Measurements from ENCODE around the gene CD59. TPM values are rescaled to one million over a fixed set of nuclear protein-coding genes. Genes with fewer than 3 reads are reported as not detected.
A peak's percentile ranks its signal among the peaks of the same experiment; 100 is the strongest.

Gene CD59
- total and polyA plus RNA-seq, 10 of the 15 experiments (the other 5 are each of a cell fraction or from before 2014, with no cell fraction given) = 55.5 to 256 (median 181) TPM

GRCh38 chr11:33687733-33688479 lies 48.3 kb downstream of the CD59 start (continued):
- TF ChIP-seq ATF3 (IDR thresholded peaks at IDR 0.05; ENCODE audit: borderline replicate concordance, extremely low read depth, low read depth, low read length) = 0 out of 2 replicates have a peak, but pooled peaks have one; percentile 2
- TF ChIP-seq CREM (IDR thresholded peaks at IDR 0.05; ENCODE audit: low read depth) = no peak
- no peak for TF ChIP-seq KDM1A (IDR thresholded peaks at IDR 0.05; ENCODE audit: borderline replicate concordance)
- 0 out of 2 replicates have a peak, but pooled peaks have one; percentile 44 for TF ChIP-seq PML (IDR thresholded peaks at IDR 0.05; ENCODE audit: low read length)
- TF ChIP-seq CUX1 (IDR thresholded peaks at IDR 0.05; ENCODE audit: insufficient replicate concordance, low read depth, low read length) = peak; percentile 29
- no peak for TF ChIP-seq NR2C1 (IDR thresholded peaks at IDR 0.05)
- TF ChIP-seq HSF1 (IDR thresholded peaks at IDR 0.05; ENCODE audit: low read depth, low read length) = no peak
- no peak for TF ChIP-seq DPF2 (IDR thresholded peaks at IDR 0.05)
- TF ChIP-seq POLR2A (IDR thresholded peaks at IDR 0.05; ENCODE audit: low read depth, low read length) = no peak
- peak; percentile 60 to 71 (median 62) for TF ChIP-seq CTCF (IDR thresholded peaks at IDR 0.05 in 2 of 3, conservative IDR thresholded peaks at IDR 0.05 in 1 of 3; ENCODE audit: control insufficient read depth in 2 of 3, extremely low read depth in 1 of 3, insufficient read depth in 1 of 3, low read depth in 3 of 3, low read length in 3 of 3)
- no peak for TF ChIP-seq FOXK2 (IDR thresholded peaks at IDR 0.05)
- TF ChIP-seq BACH1 (IDR thresholded peaks at IDR 0.05; ENCODE audit: borderline replicate concordance) = no peak
- TF ChIP-seq SIN3A (IDR thresholded peaks at IDR 0.05; ENCODE audit: low read depth, low read length) = no peak
- no peak for TF ChIP-seq PBX3 (IDR thresholded peaks at IDR 0.05; ENCODE audit: insufficient replicate concordance, low read depth, low read length)
- TF ChIP-seq TCF12 (IDR thresholded peaks at IDR 0.05; ENCODE audit: low read depth, low read length) = peak; percentile 81
- TF ChIP-seq ATF7 (IDR thresholded peaks at IDR 0.05; ENCODE audit: low read depth) = no peak
- no peak for TF ChIP-seq GABPA (IDR thresholded peaks at IDR 0.05; ENCODE audit: low read depth)
- TF ChIP-seq ASH2L (IDR thresholded peaks at IDR 0.05; ENCODE audit: borderline replicate concordance, low read depth) = no peak
